Neural progenitor cell (in vitro differentiated cells): ENCODE results near the gene RASGRF1.

Experiments used
- CTCF ChIP-seq: fragments of 200-600 bp; sonication (generic); IDR thresholded peaks from 2 replicates; pipeline ENCODE4 v1.5.1; 2017; ENCODE audit warnings: antibody characterized with exemption, mild to moderate bottlenecking
- EZH2 ChIP-seq: fragments of 200-600 bp; sonication (generic); IDR thresholded peaks from 2 replicates; pipeline ENCODE4 v1.6.1; 2017; ENCODE audit warnings: antibody characterized with exemption, mild to moderate bottlenecking, moderate library complexity
- EZH2phosphoT487 ChIP-seq: fragments of 200-600 bp; sonication (generic); IDR thresholded peaks from 2 replicates; pipeline ENCODE4 v1.6.1; 2017; ENCODE audit warnings: antibody characterized with exemption

GRCh38 chr15:79054350-79054749 lies 36.2 kb downstream of the RASGRF1 start:
- no peak for TF ChIP-seq CTCF
- no peak for TF ChIP-seq EZH2
- TF ChIP-seq EZH2phosphoT487: no peak
